ENCODE measurements around the gene CTNNA1. TPM values are rescaled to one million over a fixed set of nuclear protein-coding genes. Genes with fewer than 3 reads are reported as not detected.
"Not testable (repeated sequence)": the region's sequence is repeated elsewhere in the genome, so short reads cannot be mapped to it uniquely, and the experiment has no call there.

The CTNNA1 gene
- total and polyA plus RNA-seq, 4 donors = 115 to 480 (median 302) TPM

GRCh38 chr5:138755084-138755748 is 2.0 kb downstream of the CTNNA1 start:
- Histone ChIP-seq H3K27ac (ENCODE audit: low read depth in 1 of 2, low read length in 1 of 2) (peak overlapping the region; percentile 56 to 82), H3K9ac (ENCODE audit: insufficient read depth in 1 of 2, low read length in 2 of 2) (peak overlapping the region in 1 of 2 donors; percentile 27), H3K4me1 (ENCODE audit: control insufficient read depth in 5 of 5, insufficient read depth in 5 of 5, low read length in 5 of 5) (peaks cover 0 to 16% (median 15%) of the 10 kb centered on the region in 5 donors), H3K36me3 (ENCODE audit: control insufficient read depth in 4 of 4, insufficient read depth in 4 of 4, low read length in 4 of 4) (peaks cover 0 to 31% (median 16%) of the 10 kb centered on the region in 4 donors), H3K4me3 (no peak overlapping the region), H3K27me3 (ENCODE audit: control insufficient read depth in 3 of 3, insufficient read depth in 3 of 3, low read length in 2 of 3) (no peaks in the 10 kb centered on the region), H3K9me3 (ENCODE audit: control insufficient read depth in 4 of 4, insufficient read depth in 3 of 4, low read length in 3 of 4) (peaks cover 0 to 9% (median 0%) of the 10 kb centered on the region in 4 donors)
- DNase-seq (no peak), ATAC-seq (ENCODE audit: insufficient read depth, low FRiP score) (no peak)
- no peak for TF ChIP-seq CTCF (IDR thresholded peaks at IDR 0.05; ENCODE audit: control extremely low read depth, extremely low read depth)
- 87 to 93% methylated on average over 5 of the region's 5 CpGs for WGBS, 2 donors

- 90 to 92% methylated on average over 6 of the region's 6 CpGs for WGBS, 2 donors
These were observed 4.0 kb downstream of the CTNNA1 start for GRCh38 chr5:138757061-138757776.

GRCh38 chr5:138760448-138761110 is 7.4 kb downstream of the CTNNA1 start:
- TF ChIP-seq CTCF (IDR thresholded peaks at IDR 0.05; ENCODE audit: control extremely low read depth, extremely low read depth) = no peak
- H3K9me3 ChIP-seq (ENCODE audit: control insufficient read depth in 4 of 4, insufficient read depth in 3 of 4, low read length in 3 of 4) = peaks cover 0 to 9% (median 0%) of the 10 kb centered on the region in 4 donors
- H3K27ac ChIP-seq (ENCODE audit: low read depth in 1 of 2, low read length in 1 of 2) = no peak overlapping the region
- DNase-seq (peak in 1 of 3 donors; percentile 2), ATAC-seq (ENCODE audit: insufficient read depth, low FRiP score) (no peak)
- H3K36me3 ChIP-seq (ENCODE audit: control insufficient read depth in 4 of 4, insufficient read depth in 4 of 4, low read length in 4 of 4) = peaks cover 2 to 26% (median 19%) of the 10 kb centered on the region in 4 donors
- WGBS, 2 donors = 68 to 84% methylated on average over 11 of the region's 11 CpGs
- H3K4me1 ChIP-seq (ENCODE audit: control insufficient read depth in 5 of 5, insufficient read depth in 5 of 5, low read length in 5 of 5) = peaks cover 4 to 24% (median 12%) of the 10 kb centered on the region in 5 donors
- no peaks in the 10 kb centered on the region for H3K27me3 ChIP-seq (ENCODE audit: control insufficient read depth in 3 of 3, insufficient read depth in 3 of 3, low read length in 2 of 3)
- no peak overlapping the region for H3K9ac ChIP-seq (ENCODE audit: insufficient read depth in 1 of 2, low read length in 2 of 2)
- no peak overlapping the region for H3K4me3 ChIP-seq

More at GRCh38 chr5:138757061-138757776, 4.0 kb downstream of the CTNNA1 start:
- no peak for ATAC-seq (ENCODE audit: insufficient read depth, low FRiP score)
- H3K9me3 ChIP-seq (ENCODE audit: control insufficient read depth in 4 of 4, insufficient read depth in 3 of 4, low read length in 3 of 4) = peaks cover 0 to 9% (median 0%) of the 10 kb centered on the region in 4 donors
- TF ChIP-seq CTCF (IDR thresholded peaks at IDR 0.05; ENCODE audit: control extremely low read depth, extremely low read depth) = no peak
- peaks cover 0 to 33% (median 22%) of the 10 kb centered on the region in 4 donors for H3K36me3 ChIP-seq (ENCODE audit: control insufficient read depth in 4 of 4, insufficient read depth in 4 of 4, low read length in 4 of 4)
- peaks cover 5 to 23% (median 20%) of the 10 kb centered on the region in 5 donors for H3K4me1 ChIP-seq (ENCODE audit: control insufficient read depth in 5 of 5, insufficient read depth in 5 of 5, low read length in 5 of 5)
- H3K4me3 ChIP-seq = no peak overlapping the region
- H3K9ac ChIP-seq (ENCODE audit: insufficient read depth in 1 of 2, low read length in 2 of 2) = no peak overlapping the region
- no peaks in the 10 kb centered on the region for H3K27me3 ChIP-seq (ENCODE audit: control insufficient read depth in 3 of 3, insufficient read depth in 3 of 3, low read length in 2 of 3)
- H3K27ac ChIP-seq (ENCODE audit: low read depth in 1 of 2, low read length in 1 of 2) = no peak overlapping the region
- no peak for DNase-seq

GRCh38 chr5:138761115-138761514 is 7.9 kb downstream of the CTNNA1 start:
- not testable (repeated sequence) for H3K27me3 ChIP-seq (ENCODE audit: control insufficient read depth in 3 of 3, insufficient read depth in 3 of 3, low read length in 2 of 3); H3K9ac ChIP-seq (ENCODE audit: insufficient read depth in 1 of 2, low read length in 2 of 2); H3K9me3 ChIP-seq (ENCODE audit: control insufficient read depth in 4 of 4, insufficient read depth in 3 of 4, low read length in 3 of 4); H3K27ac ChIP-seq (ENCODE audit: low read depth in 1 of 2, low read length in 1 of 2); ATAC-seq (ENCODE audit: insufficient read depth, low FRiP score); DNase-seq; H3K4me3 ChIP-seq
- WGBS, 2 donors = 43 to 48% methylated on average over 7 of the region's 7 CpGs
- Histone ChIP-seq H3K4me1 (ENCODE audit: control insufficient read depth in 5 of 5, insufficient read depth in 5 of 5, low read length in 5 of 5) (peaks cover 4 to 20% (median 12%) of the 10 kb centered on the region in 5 donors), H3K36me3 (ENCODE audit: control insufficient read depth in 4 of 4, insufficient read depth in 4 of 4, low read length in 4 of 4) (peaks cover 2 to 26% (median 19%) of the 10 kb centered on the region in 4 donors)

GRCh38 chr5:138761670-138762069 is 8.4 kb downstream of the CTNNA1 start:
- ATAC-seq (ENCODE audit: insufficient read depth, low FRiP score); H3K9me3 ChIP-seq (ENCODE audit: control insufficient read depth in 4 of 4, insufficient read depth in 3 of 4, low read length in 3 of 4); H3K9ac ChIP-seq (ENCODE audit: insufficient read depth in 1 of 2, low read length in 2 of 2); DNase-seq; H3K27me3 ChIP-seq (ENCODE audit: control insufficient read depth in 3 of 3, insufficient read depth in 3 of 3, low read length in 2 of 3); H3K4me3 ChIP-seq; H3K27ac ChIP-seq (ENCODE audit: low read depth in 1 of 2, low read length in 1 of 2): not testable (repeated sequence)
- peaks cover 2 to 25% (median 16%) of the 10 kb centered on the region in 4 donors for H3K36me3 ChIP-seq (ENCODE audit: control insufficient read depth in 4 of 4, insufficient read depth in 4 of 4, low read length in 4 of 4)
- peaks cover 4 to 25% (median 12%) of the 10 kb centered on the region in 5 donors for H3K4me1 ChIP-seq (ENCODE audit: control insufficient read depth in 5 of 5, insufficient read depth in 5 of 5, low read length in 5 of 5)
- 76 to 87% methylated on average over 6 of the region's 6 CpGs for WGBS, 2 donors

All from lung (tissue), 12 donors.